Hepatocyte (in vitro differentiated cells): ENCODE data around the gene MEX3A. TPM values are rescaled to one million over a fixed set of nuclear protein-coding genes. Genes with fewer than 3 reads are reported as not detected.
A peak's percentile ranks its signal among the peaks of the same experiment; 100 is the strongest.

Experiments
- DNase-seq: peaks from one replicate; pipeline ENCODE4 v3.0.0-alpha.2; 2016; ENCODE audit warnings: low spot score
- H2AFZ ChIP-seq: fragments of 200-600 bp; sonication (generic); 2 replicates; pipeline ENCODE4 v1.6.0; 2016; ENCODE audit warnings: antibody characterized with exemption, mild to moderate bottlenecking
- H3K27ac ChIP-seq: fragments of 200-600 bp; sonication (generic); 2 replicates; pipeline ENCODE4 v1.5.1; 2016; ENCODE audit warnings: mild to moderate bottlenecking
- H3K27me3 ChIP-seq: fragments of 200-600 bp; sonication (generic); 2 replicates; pipeline ENCODE4 v1.6.1; 2016
- H3K36me3 ChIP-seq: fragments of 200-600 bp; sonication (generic); replicated peaks from 2 replicates; pipeline ENCODE4 v1.5.1; 2016; ENCODE audit warnings: low read depth; ENCODE audit not compliant: insufficient read depth
- H3K4me1 ChIP-seq: fragments of 200-600 bp; sonication (generic); 2 replicates; pipeline ENCODE4 v1.5.1; 2016; ENCODE audit warnings: mild to moderate bottlenecking, moderate library complexity; ENCODE audit not compliant: insufficient read depth
- H3K4me2 ChIP-seq: fragments of 200-600 bp; sonication (generic); 2 replicates; pipeline ENCODE4 v1.6.0; 2016
- H3K4me3 ChIP-seq: fragments of 200-600 bp; sonication (generic); 2 replicates; pipeline ENCODE4 v1.5.1; 2016; ENCODE audit warnings: mild to moderate bottlenecking
- H3K79me2 ChIP-seq: fragments of 200-600 bp; sonication (generic); 2 replicates; pipeline ENCODE4 v1.6.0; 2017; ENCODE audit warnings: mild to moderate bottlenecking
- H3K9me2 ChIP-seq: fragments of 200-600 bp; sonication (generic); replicated peaks from 2 replicates; pipeline ENCODE4 v1.6.0; 2017; ENCODE audit warnings: mild to moderate bottlenecking; ENCODE audit not compliant: insufficient read depth
- H3K9me3 ChIP-seq: fragments of 200-600 bp; sonication (generic); 2 replicates; pipeline ENCODE4 v1.5.1; 2016; ENCODE audit warnings: low read depth, mild to moderate bottlenecking
- H4K20me1 ChIP-seq: fragments of 200-600 bp; sonication (generic); 2 replicates; pipeline ENCODE4 v1.6.0; 2016; ENCODE audit warnings: mild to moderate bottlenecking; ENCODE audit not compliant: insufficient read depth, poor library complexity, severe bottlenecking
- EZH2 ChIP-seq: fragments of 200-600 bp; sonication (generic); IDR thresholded peaks from 2 replicates; pipeline ENCODE4 v1.6.1; 2016; ENCODE audit warnings: antibody characterized with exemption, mild to moderate bottlenecking, borderline replicate concordance
- EZH2phosphoT487 ChIP-seq: fragments of 200-600 bp; sonication (generic); IDR thresholded peaks from one replicate; pipeline ENCODE4 v1.6.1; 2018; ENCODE audit warnings: antibody characterized with exemption, mild to moderate bottlenecking, low read depth, moderate library complexity; ENCODE audit not compliant: unreplicated experiment, severe bottlenecking
- WGBS: methylation state at CpG from one replicate; pipeline ENCODE4 v1.1.6; 2016; ENCODE audit warnings: low lambda C conversion rate; ENCODE audit errors: missing lambda C conversion rate; 5-methylcytosine and 5-hydroxymethylcytosine counted together
- polyA plus RNA-seq: library from polyadenylated mRNA; unstranded; fragments of >200 nt; fragmentation: Nextera tagmentation; extraction: Ambion mirVana; gene quantifications from 2 replicates; pipeline ENCODE4 v1.2.1, GENCODE V29; 2016
- total RNA-seq: library from RNA; depleted of rRNA; stranded (reverse); fragments of >200 nt; gene quantifications from 2 replicates; pipeline ENCODE4 v1.2.3, GENCODE V29; 2014
- TF ChIP-seq, protein P1 (sequence below): fragments of 200-600 bp; sonication (generic); IDR thresholded peaks from 2 replicates; pipeline ENCODE4 v1.5.1; 2016; ENCODE audit warnings: antibody characterized with exemption, mild to moderate bottlenecking; ENCODE audit not compliant: poor library complexity

The MEX3A gene
- total and polyA plus RNA-seq, 2 experiments from 2014 or later: 9.3 to 12.0 TPM

- peaks cover 70% of the 10 kb centered on the region for H3K79me2 ChIP-seq
- H3K4me3 ChIP-seq: no peak overlapping the region
- H3K27me3 ChIP-seq: no peaks in the 10 kb centered on the region
- 59% methylated on average over 66 of the region's 73 CpGs for WGBS
- no peak for TF ChIP-seq EZH2
- TF ChIP-seq, protein P1, sequence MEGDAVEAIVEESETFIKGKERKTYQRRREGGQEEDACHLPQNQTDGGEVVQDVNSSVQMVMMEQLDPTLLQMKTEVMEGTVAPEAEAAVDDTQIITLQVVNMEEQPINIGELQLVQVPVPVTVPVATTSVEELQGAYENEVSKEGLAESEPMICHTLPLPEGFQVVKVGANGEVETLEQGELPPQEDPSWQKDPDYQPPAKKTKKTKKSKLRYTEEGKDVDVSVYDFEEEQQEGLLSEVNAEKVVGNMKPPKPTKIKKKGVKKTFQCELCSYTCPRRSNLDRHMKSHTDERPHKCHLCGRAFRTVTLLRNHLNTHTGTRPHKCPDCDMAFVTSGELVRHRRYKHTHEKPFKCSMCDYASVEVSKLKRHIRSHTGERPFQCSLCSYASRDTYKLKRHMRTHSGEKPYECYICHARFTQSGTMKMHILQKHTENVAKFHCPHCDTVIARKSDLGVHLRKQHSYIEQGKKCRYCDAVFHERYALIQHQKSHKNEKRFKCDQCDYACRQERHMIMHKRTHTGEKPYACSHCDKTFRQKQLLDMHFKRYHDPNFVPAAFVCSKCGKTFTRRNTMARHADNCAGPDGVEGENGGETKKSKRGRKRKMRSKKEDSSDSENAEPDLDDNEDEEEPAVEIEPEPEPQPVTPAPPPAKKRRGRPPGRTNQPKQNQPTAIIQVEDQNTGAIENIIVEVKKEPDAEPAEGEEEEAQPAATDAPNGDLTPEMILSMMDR: no peak
- TF ChIP-seq EZH2phosphoT487: no peak
- H3K9me3 ChIP-seq: no peaks in the 10 kb centered on the region
- peak overlapping the region; percentile 49 for H3K27ac ChIP-seq
- DNase-seq: no peak
- peaks cover 47% of the 10 kb centered on the region for H4K20me1 ChIP-seq
- peaks cover 22% of the 10 kb centered on the region for H3K4me1 ChIP-seq
- no peaks in the 10 kb centered on the region for H3K36me3 ChIP-seq
- H2AFZ ChIP-seq: no peak overlapping the region
- peak overlapping the region; percentile 88 for H3K4me2 ChIP-seq
- H3K9me2 ChIP-seq: no peaks in the 10 kb centered on the region
These were observed 5.4 kb downstream of the MEX3A start for GRCh38 chr1:156076609-156077429.

- Histone ChIP-seq H3K36me3 (no peaks in the 10 kb centered on the region), H3K27ac (peak overlapping the region; percentile 20), H3K27me3 (no peaks in the 10 kb centered on the region), H3K4me3 (no peak overlapping the region), H3K79me2 (peaks cover 62% of the 10 kb centered on the region), H2AFZ (no peak overlapping the region), H3K9me2 (no peaks in the 10 kb centered on the region), H3K4me2 (no peak overlapping the region), H4K20me1 (peaks cover 47% of the 10 kb centered on the region), H3K9me3 (no peaks in the 10 kb centered on the region), H3K4me1 (peaks cover 22% of the 10 kb centered on the region)
- TF ChIP-seq EZH2phosphoT487 (no peak), EZH2 (no peak)
- TF ChIP-seq, protein P1: no peak
- no peak for DNase-seq
- 56% methylated on average over 4 of the region's 4 CpGs for WGBS
These were observed 6.5 kb downstream of the MEX3A start for GRCh38 chr1:156075775-156076204.

GRCh38 chr1:156075162-156075561 is 7.1 kb downstream of the MEX3A start:
- Histone ChIP-seq H3K4me3 (no peak overlapping the region), H3K9me3 (no peaks in the 10 kb centered on the region), H3K27ac (peak overlapping the region; percentile 20), H3K4me2 (no peak overlapping the region), H3K27me3 (no peaks in the 10 kb centered on the region), H2AFZ (no peak overlapping the region), H3K4me1 (peaks cover 25% of the 10 kb centered on the region), H3K79me2 (peaks cover 56% of the 10 kb centered on the region), H3K36me3 (no peaks in the 10 kb centered on the region), H4K20me1 (peaks cover 47% of the 10 kb centered on the region), H3K9me2 (no peaks in the 10 kb centered on the region)
- WGBS: 58% methylated on average over 3 of the region's 3 CpGs
- no peak for TF ChIP-seq EZH2phosphoT487
- no peak for TF ChIP-seq EZH2
- TF ChIP-seq, protein P1: no peak
- DNase-seq: no peak
